DND-41 (cell line): Measurements from ENCODE around the gene CPNE6.

ENCODE experiments used
- ATAC-seq: fragments of 200-7000 bp; cut with Tn5 transposase; 3 replicates; pipeline ENCODE4 v1.9.1; 2021; ENCODE audit warnings: low read depth; ENCODE audit not compliant: insufficient read depth
- DNase-seq: peaks from one replicate; pipeline ENCODE4 v3.0.0-alpha.2; 2020
- H2AFZ ChIP-seq: 2 replicates; pipeline ENCODE4 v1.6.0; 2012; ENCODE audit warnings: low read depth, low read length
- H3K27ac ChIP-seq: 2 replicates; pipeline ENCODE4 v1.5.1; 2012; ENCODE audit warnings: low read length, inconsistent platforms
- H3K27me3 ChIP-seq: fragments of 200-600 bp; sonication (generic); 2 replicates; pipeline ENCODE4 v1.6.0; 2012; ENCODE audit warnings: low read length, mild to moderate bottlenecking, inconsistent platforms; ENCODE audit not compliant: insufficient read depth, poor library complexity
- H3K36me3 ChIP-seq: 2 replicates; pipeline ENCODE4 v1.5.1; 2012; ENCODE audit warnings: low read length, inconsistent platforms; ENCODE audit not compliant: insufficient read depth
- H3K4me1 ChIP-seq: 2 replicates; pipeline ENCODE4 v1.5.1; 2012; ENCODE audit warnings: mild to moderate bottlenecking, low read length; ENCODE audit not compliant: insufficient read depth
- H3K4me2 ChIP-seq: 2 replicates; pipeline ENCODE4 v1.6.0; 2012; ENCODE audit warnings: mild to moderate bottlenecking, moderate library complexity, low read length, inconsistent platforms; ENCODE audit not compliant: insufficient read depth
- H3K4me3 ChIP-seq, 2 experiments: fragments of 200-600 bp in 1 of 2; shearing (Covaris generic) in 1 of 2; 2 replicates each; pipeline ENCODE4 v1.5.1; 2012 to 2016; ENCODE audit warnings: inconsistent platforms in 2 of 2, low read length in 2 of 2, mild to moderate bottlenecking in 2 of 2, low read depth in 1 of 2, moderate library complexity in 1 of 2
- H3K79me2 ChIP-seq: 2 replicates; pipeline ENCODE4 v1.6.0; 2012; ENCODE audit warnings: low read length, inconsistent platforms; ENCODE audit not compliant: insufficient read depth
- H3K9ac ChIP-seq: 2 replicates; pipeline ENCODE4 v1.6.0; 2012; ENCODE audit warnings: low read depth, mild to moderate bottlenecking, inconsistent platforms, low read length, moderate library complexity
- H3K9me3 ChIP-seq: 2 replicates; pipeline ENCODE4 v1.5.1; 2012; ENCODE audit warnings: low read length, moderate library complexity, mild to moderate bottlenecking, inconsistent platforms; ENCODE audit not compliant: insufficient read depth, severe bottlenecking
- H4K20me1 ChIP-seq: 2 replicates; pipeline ENCODE4 v1.6.0; 2012; ENCODE audit warnings: low read length; ENCODE audit not compliant: insufficient read depth
- CTCF ChIP-seq: IDR thresholded peaks from 2 replicates; pipeline ENCODE4 v1.5.1; 2012; ENCODE audit warnings: borderline replicate concordance, low read length, moderate library complexity, mild to moderate bottlenecking; ENCODE audit not compliant: poor library complexity, severe bottlenecking; ENCODE audit errors: extremely low read depth
- EZH2 ChIP-seq: IDR thresholded peaks from 3 replicates; pipeline ENCODE4 v1.6.1; 2012; ENCODE audit warnings: borderline replicate concordance, low read depth, mild to moderate bottlenecking, moderate library complexity, low read length, inconsistent platforms; ENCODE audit not compliant: severe bottlenecking

Gene CPNE6

DNA sequence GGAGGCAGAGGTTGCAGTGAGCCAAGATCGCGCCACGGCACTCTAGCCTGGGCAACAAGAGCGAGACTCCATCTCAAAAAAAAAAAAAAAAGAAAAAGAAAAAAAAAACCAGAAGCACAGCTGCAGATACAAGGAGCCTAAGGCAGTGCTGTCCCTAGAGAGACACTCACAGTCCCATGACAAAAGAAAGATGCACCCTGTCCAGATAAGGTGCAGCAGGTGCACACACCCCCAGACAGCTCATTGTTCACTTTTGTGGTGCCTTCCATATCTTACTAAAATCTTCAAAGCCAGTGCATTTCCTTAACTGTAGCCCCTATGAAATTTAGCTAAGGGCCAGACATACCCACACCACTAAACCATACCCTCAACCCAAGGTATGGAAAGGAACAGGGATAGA lies 51.1 kb downstream of the CPNE6 start:
- H3K4me3 ChIP-seq = no peak overlapping the region

DNA sequence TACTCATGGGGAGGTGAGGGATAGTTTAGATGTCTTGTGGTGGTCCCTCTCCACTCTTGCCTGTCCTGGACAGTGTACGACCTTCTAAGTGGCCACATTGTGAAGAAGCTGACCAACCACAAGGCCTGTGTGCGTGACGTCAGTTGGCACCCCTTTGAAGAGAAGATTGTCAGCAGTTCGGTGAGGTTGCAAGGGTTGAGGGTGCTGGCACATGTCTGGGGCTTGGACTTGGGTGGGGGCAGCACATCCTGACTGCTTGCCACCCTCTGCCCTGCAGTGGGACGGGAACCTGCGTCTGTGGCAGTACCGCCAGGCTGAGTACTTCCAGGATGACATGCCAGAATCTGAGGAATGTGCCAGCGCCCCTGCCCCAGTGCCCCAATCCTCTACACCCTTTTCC lies 51.5 kb downstream of the CPNE6 start:
- Histone ChIP-seq H3K9me3 (no peaks in the 10 kb centered on the region), H3K79me2 (no peaks in the 10 kb centered on the region), H3K4me2 (no peak overlapping the region), H3K27me3 (no peaks in the 10 kb centered on the region), H3K36me3 (peaks cover 59% of the 10 kb centered on the region), H4K20me1 (no peaks in the 10 kb centered on the region), H3K4me1 (no peaks in the 10 kb centered on the region), H3K9ac (no peak overlapping the region), H3K27ac (0 out of 2 replicates have a peak overlapping the region, but pooled peaks have one; percentile 16), H2AFZ (no peak overlapping the region), H3K4me3 (no peak overlapping the region)
- TF ChIP-seq CTCF = no peak
- no peak for TF ChIP-seq EZH2
- no peak for ATAC-seq
- DNase-seq = no peak

More for the DNA sequence above, 51.1 kb downstream of the CPNE6 start:
- ATAC-seq (0 out of 3 replicates have a peak, but pooled peaks have one; percentile 16), DNase-seq (no peak)
- Histone ChIP-seq H3K9ac (no peak overlapping the region), H3K27ac (0 out of 2 replicates have a peak overlapping the region, but pooled peaks have one; percentile 16), H3K4me2 (no peak overlapping the region), H3K36me3 (peaks cover 64% of the 10 kb centered on the region), H4K20me1 (no peaks in the 10 kb centered on the region), H3K79me2 (no peaks in the 10 kb centered on the region), H2AFZ (no peak overlapping the region), H3K9me3 (no peaks in the 10 kb centered on the region), H3K4me1 (no peaks in the 10 kb centered on the region), H3K27me3 (no peaks in the 10 kb centered on the region)
- no peak for TF ChIP-seq EZH2
- TF ChIP-seq CTCF = no peak

- Histone ChIP-seq H3K9me3 (no peaks in the 10 kb centered on the region), H3K27ac (no peak overlapping the region), H3K4me1 (no peaks in the 10 kb centered on the region), H3K9ac (no peak overlapping the region), H2AFZ (no peak overlapping the region), H4K20me1 (no peaks in the 10 kb centered on the region), H3K4me2 (no peak overlapping the region), H3K36me3 (peaks cover 51% of the 10 kb centered on the region), H3K27me3 (no peaks in the 10 kb centered on the region), H3K79me2 (no peaks in the 10 kb centered on the region), H3K4me3 (no peak overlapping the region)
- DNase-seq = no peak
- ATAC-seq = no peak
- TF ChIP-seq CTCF = no peak
- no peak for TF ChIP-seq EZH2
Observed at GRCh38 chr14:24123424-24124417, 52.4 kb downstream of the CPNE6 start.
